Measurements from ENCODE around the gene CEP70. TPM values are rescaled to one million over a fixed set of nuclear protein-coding genes. Genes with fewer than 3 reads are reported as not detected.

Gene CEP70
- total RNA-seq, 1 experiment from 2014 or later: 64.5 TPM

GRCh38 chr3:138479438-138479863 is 114.6 kb downstream of the CEP70 start:
- ATAC-seq: peak; percentile 78
- peak; percentile 51 for DNase-seq (ENCODE audit: low read depth, low spot score)
- no TSS peak for BruUV-seq (replicated peaks)
- TF ChIP-seq SIN3A (IDR thresholded peaks at IDR 0.05; ENCODE audit: borderline replicate concordance, insufficient read depth, low read depth, low read length) (no peak), CTCF (IDR thresholded peaks at IDR 0.05) (peak; percentile 95), POLR2AphosphoS5 (IDR thresholded peaks at IDR 0.05; ENCODE audit: low read depth, low read length) (no peak)
- no peaks in the 10 kb centered on the region for H3K9me3 ChIP-seq (ENCODE audit: control insufficient read depth, insufficient read depth, low read depth, low read length)
- in situ Hi-C loops (cut with HindIII; ENCODE audit: low pct_unique_long_range_greater_than_20kb, low sequenced_read_pairs): no loop called here
- H3K27me3 ChIP-seq (ENCODE audit: control insufficient read depth, insufficient read depth, low read length): no peaks in the 10 kb centered on the region
- H3K36me3 ChIP-seq (ENCODE audit: control insufficient read depth, insufficient read depth, low read length): no peaks in the 10 kb centered on the region
- intact Hi-C loops (cut with micrococcal nuclease; ENCODE audit: unreplicated experiment): loop anchor here (5.0 kb wide), 1 partner anchor 443 kb away; no protein-coding TSS in a partner anchor
- H3K27ac ChIP-seq (ENCODE audit: low read length): no peak overlapping the region
- ChIA-PET POLR2A (no interaction called here), CTCF (interaction anchor here (1.1 to 1.6 kb wide), 3 partner anchors 436 to 445 kb away, joined by 3 to 9 read pairs (median 5); no protein-coding TSS in a partner anchor)
- no peak overlapping the region for H3K4me3 ChIP-seq (ENCODE audit: low read depth in 2 of 2, low read length in 2 of 2)
- no peaks in the 10 kb centered on the region for H3K4me1 ChIP-seq (ENCODE audit: control insufficient read depth, insufficient read depth, low read length)

GRCh38 chr3:138477801-138478200 is 116.3 kb downstream of the CEP70 start:
- no peaks in the 10 kb centered on the region for H3K36me3 ChIP-seq (ENCODE audit: control insufficient read depth, insufficient read depth, low read length)
- TF ChIP-seq REST (IDR thresholded peaks at IDR 0.05; ENCODE audit: insufficient read depth in 1 of 2, low read depth in 2 of 2, low read length in 1 of 2) (no peak), POLR2AphosphoS5 (IDR thresholded peaks at IDR 0.05; ENCODE audit: low read depth, low read length) (no peak), CTCF (IDR thresholded peaks at IDR 0.05) (no peak), SIN3A (IDR thresholded peaks at IDR 0.05; ENCODE audit: borderline replicate concordance, insufficient read depth, low read depth, low read length) (no peak), TCF7L2 (IDR thresholded peaks at IDR 0.05; ENCODE audit: low read depth, low read length) (no peak)
- no peak overlapping the region for H3K4me3 ChIP-seq (ENCODE audit: low read depth in 2 of 2, low read length in 2 of 2)
- in situ Hi-C loops (cut with HindIII; ENCODE audit: low pct_unique_long_range_greater_than_20kb, low sequenced_read_pairs): no loop called here
- H3K9me3 ChIP-seq (ENCODE audit: control insufficient read depth, insufficient read depth, low read depth, low read length): no peaks in the 10 kb centered on the region
- no peaks in the 10 kb centered on the region for H3K27me3 ChIP-seq (ENCODE audit: control insufficient read depth, insufficient read depth, low read length)
- ChIA-PET POLR2A (no interaction called here), CTCF (no interaction called here)
- no peaks in the 10 kb centered on the region for H3K4me1 ChIP-seq (ENCODE audit: control insufficient read depth, insufficient read depth, low read length)
- intact Hi-C loops (cut with micrococcal nuclease; ENCODE audit: unreplicated experiment): loop anchor here (5.0 kb wide), 1 partner anchor 444 kb away; no protein-coding TSS in a partner anchor
- ATAC-seq: no peak
- DNase-seq (ENCODE audit: low read depth, low spot score): no peak
- no TSS peak for BruUV-seq (replicated peaks)
- no peak overlapping the region for H3K27ac ChIP-seq (ENCODE audit: low read length)
